Renal pelvis (tissue), 12 donors: Measurements from ENCODE around the gene PMF1. TPM values are rescaled to one million over a fixed set of nuclear protein-coding genes. Genes with fewer than 3 reads are reported as not detected.
"Not testable (repeated sequence)": the region's sequence is repeated elsewhere in the genome, so short reads cannot be mapped to it uniquely, and the experiment has no call there.

Experiments
- DNase-seq: peaks from one replicate; pipeline ENCODE4 v3.0.0-alpha.2; 2013
- long read RNA-seq, 16 experiments: transcript quantifications; one replicate each; lab custom pipeline, GENCODE V29; 2026
- polyA plus RNA-seq, 3 donors: library from polyadenylated mRNA; unstranded; fragments of 120-200 nt; gene quantifications; one replicate each; pipeline ENCODE4 v1.2.1, GENCODE V29; 2013; ENCODE audit not compliant: insufficient read length in 3 of 3

PMF1 gene
- polyA plus RNA-seq = 100 to 1,000 TPM in 1 of 3 donors, 10 to 100 TPM in 2; 89.6 to 102 (median 99.1) TPM
- long read RNA-seq, donor 1, transcript PMF1-203 (5 exons, 1,019 nt) = minor isoform, 8 of 104 reads
- long read RNA-seq, donor 1, transcript PMF1-202 (5 exons, 1,068 nt) = major isoform, 41 of 104 reads
- long read RNA-seq, donor 1, partial matches to known transcripts = 52 of 104 reads
- long read RNA-seq, donor 1, other reads (novel, unspliced or antisense) = 0 of 104 reads
- long read RNA-seq, donor 2, transcript PMF1-202 (5 exons, 1,068 nt) = major isoform, 58 of 128 reads
- long read RNA-seq, donor 2, partial matches to known transcripts = 67 of 128 reads
- long read RNA-seq, donor 2, other reads (novel, unspliced or antisense) = 0 of 128 reads
- long read RNA-seq, donor 3, transcript PMF1-202 (5 exons, 1,068 nt) = major isoform, 47 of 62 reads
- long read RNA-seq, donor 3, partial matches to known transcripts = 5 of 62 reads
- long read RNA-seq, donor 3, other reads (novel, unspliced or antisense) = 7 of 62 reads
- long read RNA-seq, donor 4, transcript PMF1-202 (5 exons, 1,068 nt) = major isoform, 58 of 145 reads
- long read RNA-seq, donor 4, partial matches to known transcripts = 87 of 145 reads
- long read RNA-seq, donor 4, other reads (novel, unspliced or antisense) = 0 of 145 reads
- long read RNA-seq, donor 5, transcript PMF1-202 (5 exons, 1,068 nt) = major isoform, 15 of 21 reads
- long read RNA-seq, donor 5, transcript PMF1-203 (5 exons, 1,019 nt) = minor isoform, 5 of 21 reads
- long read RNA-seq, donor 5, partial matches to known transcripts = 0 of 21 reads
- long read RNA-seq, donor 5, other reads (novel, unspliced or antisense) = 0 of 21 reads
- long read RNA-seq, donor 6, transcript PMF1-202 (5 exons, 1,068 nt) = major isoform, 45 of 46 reads
- long read RNA-seq, donor 6, partial matches to known transcripts = 0 of 46 reads
- long read RNA-seq, donor 6, other reads (novel, unspliced or antisense) = 0 of 46 reads
- long read RNA-seq, donor 7, transcript PMF1-202 (5 exons, 1,068 nt) = major isoform, 28 of 74 reads
- long read RNA-seq, donor 7, partial matches to known transcripts = 38 of 74 reads
- long read RNA-seq, donor 7, other reads (novel, unspliced or antisense) = 5 of 74 reads
- long read RNA-seq, donor 8, transcript PMF1-202 (5 exons, 1,068 nt) = major isoform, 13 of 13 reads
- long read RNA-seq, donor 8, partial matches to known transcripts = 0 of 13 reads
- long read RNA-seq, donor 8, other reads (novel, unspliced or antisense) = 0 of 13 reads
- long read RNA-seq, donor 9, transcript PMF1-203 (5 exons, 1,019 nt) = minor isoform, 8 of 60 reads
- long read RNA-seq, donor 9, transcript PMF1-202 (5 exons, 1,068 nt) = major isoform, 52 of 60 reads
- long read RNA-seq, donor 9, partial matches to known transcripts = 0 of 60 reads
- long read RNA-seq, donor 9, other reads (novel, unspliced or antisense) = 0 of 60 reads
- long read RNA-seq, donor 10, transcript PMF1-202 (5 exons, 1,068 nt) = major isoform, 33 of 35 reads
- long read RNA-seq, donor 10, partial matches to known transcripts = 0 of 35 reads
- long read RNA-seq, donor 10, other reads (novel, unspliced or antisense) = 0 of 35 reads
- long read RNA-seq, donor 11, transcript PMF1-202 (5 exons, 1,068 nt) = major isoform, 40 of 40 reads
- long read RNA-seq, donor 11, partial matches to known transcripts = 0 of 40 reads
- long read RNA-seq, donor 11, other reads (novel, unspliced or antisense) = 0 of 40 reads
- long read RNA-seq, donor 12, transcript PMF1-202 (5 exons, 1,068 nt) = major isoform, 43 of 45 reads
- long read RNA-seq, donor 12, partial matches to known transcripts = 0 of 45 reads
- long read RNA-seq, donor 12, other reads (novel, unspliced or antisense) = 0 of 45 reads
- long read RNA-seq, donor 13, transcript PMF1-202 (5 exons, 1,068 nt) = major isoform, 25 of 25 reads
- long read RNA-seq, donor 13, partial matches to known transcripts = 0 of 25 reads
- long read RNA-seq, donor 13, other reads (novel, unspliced or antisense) = 0 of 25 reads
- long read RNA-seq, donor 14 = 0 reads
- long read RNA-seq, donor 15, transcript PMF1-202 (5 exons, 1,068 nt) = major isoform, 36 of 50 reads
- long read RNA-seq, donor 15, partial matches to known transcripts = 6 of 50 reads
- long read RNA-seq, donor 15, other reads (novel, unspliced or antisense) = 5 of 50 reads
- long read RNA-seq, donor 16, transcript PMF1-202 (5 exons, 1,068 nt) = major isoform, 67 of 139 reads
- long read RNA-seq, donor 16, partial matches to known transcripts = 70 of 139 reads
- long read RNA-seq, donor 16, other reads (novel, unspliced or antisense) = 0 of 139 reads

- peak; percentile 96 for DNase-seq
These were observed at the start of gene PMF1 for GRCh38 chr1:156212833-156213643. Gene PMF1, plus strand, starts transcription at chr1:156213007. Its CDS starts 9 bp downstream, at chr1:156213016.

DNA sequence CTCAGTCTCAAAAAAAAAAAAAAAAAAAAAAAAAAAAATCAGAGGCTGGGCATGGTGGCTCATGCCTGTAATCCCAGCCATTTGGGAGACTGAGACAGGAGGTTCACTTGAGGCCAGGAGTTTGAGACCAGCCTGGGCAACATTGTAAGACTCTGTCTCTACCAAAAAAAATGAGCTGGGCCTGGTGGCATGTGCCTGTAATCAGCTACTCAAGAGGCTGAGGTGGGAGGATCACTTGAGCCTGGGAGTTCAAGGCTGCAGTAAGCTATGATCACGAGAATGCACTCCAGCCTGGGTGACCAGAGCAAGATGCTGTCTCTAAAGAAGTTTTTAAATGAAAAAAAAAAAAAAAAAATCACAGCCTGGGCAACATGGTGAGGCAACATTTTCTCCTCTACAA, 49.1 kb upstream of the PMF1 start:
- DNase-seq = no peak

- DNase-seq = no peak
These were observed 48.5 kb upstream of the PMF1 start for GRCh38 chr1:156164125-156164831.

- DNase-seq = no peak
These were observed 47.7 kb upstream of the PMF1 start for GRCh38 chr1:156165083-156165482.

GRCh38 chr1:156167536-156167935, 45.3 kb upstream of the PMF1 start:
- DNase-seq = no peak

GRCh38 chr1:156172696-156173470, 39.9 kb upstream of the PMF1 start:
- no peak for DNase-seq

- DNase-seq = no peak
These were observed 36.1 kb upstream of the PMF1 start for GRCh38 chr1:156176610-156177210.

- no peak for DNase-seq
These were observed 34.7 kb upstream of the PMF1 start for GRCh38 chr1:156177919-156178654.

- no peak for DNase-seq
These were observed 32.3 kb upstream of the PMF1 start for GRCh38 chr1:156180471-156180870.

DNA sequence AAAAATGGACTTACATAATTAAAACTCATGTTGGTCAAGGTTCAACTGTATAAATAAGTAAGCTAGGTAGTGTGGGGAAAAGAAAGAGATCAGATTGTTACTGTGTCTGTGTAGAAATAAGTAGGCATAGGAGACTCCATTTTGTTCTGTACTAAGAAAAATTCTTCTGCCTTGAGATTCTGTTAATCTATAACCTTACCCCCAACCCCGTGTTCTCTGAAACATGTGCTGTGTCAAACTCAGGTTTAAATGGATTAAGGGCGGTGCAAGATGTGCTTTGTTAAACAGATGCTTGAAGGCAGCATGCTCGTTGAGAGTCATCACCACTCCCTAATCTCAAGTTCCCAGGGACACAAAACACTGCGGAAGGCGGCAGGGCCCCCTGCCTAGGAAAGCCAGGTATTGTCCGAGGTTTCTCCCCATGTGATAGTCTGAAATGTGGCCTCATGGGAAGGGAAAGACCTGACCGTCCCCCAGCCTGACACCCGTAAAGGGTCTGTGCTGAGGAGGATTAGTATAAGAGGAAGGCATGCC, 31.3 kb upstream of the PMF1 start:
- not testable (repeated sequence) for DNase-seq

DNA sequence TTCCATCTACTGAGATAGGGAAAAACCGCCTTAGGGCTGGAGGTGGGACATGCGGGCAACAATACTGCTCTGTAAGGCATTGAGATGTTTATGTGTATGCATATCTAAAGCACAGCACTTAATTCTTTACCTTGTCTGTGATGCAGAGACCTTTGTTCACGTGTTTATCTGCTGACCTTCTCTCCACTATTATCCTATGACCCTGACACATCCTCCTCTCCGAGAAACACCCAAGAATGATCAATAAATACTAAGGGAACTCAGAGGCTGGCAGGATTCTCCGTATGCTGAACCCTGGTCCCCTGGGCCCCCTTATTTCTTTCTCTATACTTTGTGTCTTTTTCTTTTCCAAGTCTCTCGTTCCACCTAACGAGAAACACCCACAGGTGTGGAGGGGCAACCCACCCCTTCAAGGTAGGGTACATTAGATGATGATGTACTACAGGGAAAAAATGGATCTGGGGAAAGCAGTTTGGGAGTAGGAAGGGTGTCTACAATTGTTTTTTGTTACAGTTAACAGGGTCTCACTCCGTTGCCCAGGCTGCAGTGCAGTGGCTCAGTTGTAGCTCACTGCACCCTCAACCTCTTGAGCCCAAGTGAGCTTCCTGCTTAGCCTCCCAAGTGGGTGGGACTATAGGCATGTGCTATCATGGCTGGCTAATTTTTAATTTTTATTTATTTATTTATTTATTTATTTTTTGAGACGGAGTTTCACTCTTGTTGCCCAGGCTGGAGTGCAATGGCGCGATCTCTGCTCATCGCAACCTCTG, 30.6 kb upstream of the PMF1 start:
- not testable (repeated sequence) for DNase-seq

GRCh38 chr1:156186347-156187177, 26.2 kb upstream of the PMF1 start:
- not testable (repeated sequence) for DNase-seq

GRCh38 chr1:156190265-156190664, 22.5 kb upstream of the PMF1 start:
- DNase-seq = not testable (repeated sequence)
